H1 (cell line): ENCODE data around the gene KRTAP3-2. TPM values are rescaled to one million over a fixed set of nuclear protein-coding genes. Genes with fewer than 3 reads are reported as not detected.

Source experiments
- CTCF ChIA-PET: fragments of 300-600 bp; sonication (Branson Sonifier 250); formaldehyde crosslinking; loops from one replicate; lab custom pipeline; 2021; ENCODE audit not compliant: partially characterized antibody; lab: Charles Lee
- POLR2A ChIA-PET: fragments of 300-600 bp; sonication (Branson Sonifier 250); formaldehyde crosslinking; loops from one replicate; lab custom pipeline; 2021; ENCODE audit warnings: inconsistent platforms; ENCODE audit not compliant: partially characterized antibody; lab: Charles Lee
- DNase-seq, 2 experiments: peaks; one replicate each; pipeline versions ENCODE4 v3.0.0 to v3.0.0-alpha.2; 2010 to 2022; ENCODE audit warnings: low spot score in 2 of 2, low read depth in 1 of 2, mixed read lengths in 1 of 2
- FAIRE-seq: peaks from 2 replicates; lab custom pipeline; 2011; peaks lifted over from hg19 to GRCh38; lab: Jason Lieb, UNC
- H2AFZ ChIP-seq: 2 replicates; pipeline ENCODE4 v1.8.1; 2012; ENCODE audit warnings: low read length, inconsistent platforms
- H2AK5ac ChIP-seq: 2 replicates; pipeline ENCODE4 v1.6.1; 2013; ENCODE audit warnings: low read depth, low read length
- H2BK120ac ChIP-seq: replicated peaks from 2 replicates; pipeline ENCODE3; 2013; ENCODE audit warnings: low read depth, low read length, inconsistent platforms
- H2BK12ac ChIP-seq: 2 replicates; pipeline ENCODE4 v1.6.1; 2013; ENCODE audit warnings: low read depth, low read length
- H2BK15ac ChIP-seq: 2 replicates; pipeline ENCODE4 v1.6.1; 2013; ENCODE audit warnings: low read length
- H2BK20ac ChIP-seq: 2 replicates; pipeline ENCODE4 v1.6.1; 2013; ENCODE audit warnings: low read length
- H2BK5ac ChIP-seq: 2 replicates; pipeline ENCODE4 v1.6.1; 2013; ENCODE audit warnings: low read depth, low read length
- H3K14ac ChIP-seq: 2 replicates; pipeline ENCODE4 v1.6.1; 2013; ENCODE audit warnings: inconsistent platforms; ENCODE audit not compliant: insufficient read length
- H3K18ac ChIP-seq: 2 replicates; pipeline ENCODE4 v1.6.1; 2013; ENCODE audit warnings: low read length; ENCODE audit errors: extremely low read depth
- H3K23ac ChIP-seq: 2 replicates; pipeline ENCODE4 v1.6.1; 2013; ENCODE audit warnings: inconsistent platforms; ENCODE audit not compliant: insufficient read length
- H3K23me2 ChIP-seq: 2 replicates; pipeline ENCODE4 v1.6.1; 2013; ENCODE audit warnings: low read depth, low read length
- H3K27ac ChIP-seq: 2 replicates; pipeline ENCODE4 v1.6.1; 2011; ENCODE audit warnings: low read depth, low read length, inconsistent platforms
- H3K27me3 ChIP-seq, 4 experiments: replicated peaks in 1 of 4; 1 replicate in 1 of 4; 2 replicates in 3 of 4; pipeline versions ENCODE4 v1.6.1 to v1.8.1; 2011 to 2013; ENCODE audit warnings: low read length in 3 of 4, mild to moderate bottlenecking in 3 of 4, inconsistent platforms in 2 of 4, mixed read lengths in 2 of 4, moderate library complexity in 1 of 4; ENCODE audit not compliant: control insufficient read depth in 3 of 4, insufficient read depth in 3 of 4; ENCODE audit errors: extremely low read depth in 1 of 4
- H3K36me3 ChIP-seq, 4 experiments: 2 replicates each; pipeline versions ENCODE4 v1.6.1 to v1.8.1; 2011 to 2013; ENCODE audit warnings: mild to moderate bottlenecking in 4 of 4, low read length in 3 of 4, moderate library complexity in 2 of 4, control low read depth in 1 of 4, inconsistent platforms in 1 of 4; ENCODE audit not compliant: insufficient read depth in 4 of 4, control insufficient read depth in 2 of 4
- H3K4ac ChIP-seq: replicated peaks from 2 replicates; pipeline ENCODE3; 2013; ENCODE audit warnings: low read length, low read depth, mixed read lengths, inconsistent platforms; ENCODE audit not compliant: insufficient read length
- H3K4me1 ChIP-seq, 4 experiments: replicated peaks in 1 of 4; 1 replicate in 1 of 4; 2 replicates in 3 of 4; pipeline versions ENCODE4 v1.6.1 to v1.8.1; 2011 to 2013; ENCODE audit warnings: low read length in 3 of 4, inconsistent platforms in 2 of 4, mixed read lengths in 1 of 4; ENCODE audit not compliant: insufficient read depth in 4 of 4, control insufficient read depth in 3 of 4
- H3K4me2 ChIP-seq, 2 experiments: 2 replicates each; pipeline versions ENCODE4 v1.6.1 to v1.8.1; 2011 to 2013; ENCODE audit warnings: low read depth in 2 of 2, low read length in 2 of 2, control low read depth in 1 of 2, inconsistent platforms in 1 of 2, mild to moderate bottlenecking in 1 of 2; ENCODE audit not compliant: insufficient read depth in 1 of 2
- H3K4me3 ChIP-seq, 4 experiments: fragments of 200-600, 300-600 bp in 1 of 4; sonication (generic), shearing (Covaris generic), sonication (Bioruptor Twin) in 1 of 4; 2 replicates each; pipeline versions ENCODE4 v1.5.1 to v1.8.1; 2011 to 2016; ENCODE audit warnings: low read length in 4 of 4, low read depth in 3 of 4, control low read depth in 2 of 4, inconsistent platforms in 2 of 4, mild to moderate bottlenecking in 2 of 4, mixed read lengths in 1 of 4, moderate library complexity in 1 of 4; ENCODE audit not compliant: insufficient read depth in 2 of 4; ENCODE audit errors: extremely low read depth in 1 of 4
- H3K56ac ChIP-seq: replicated peaks from 2 replicates; pipeline ENCODE3; 2013; ENCODE audit warnings: low read depth, mild to moderate bottlenecking, mixed read lengths, low read length, inconsistent platforms; ENCODE audit not compliant: insufficient read length
- H3K79me1 ChIP-seq: 2 replicates; pipeline ENCODE4 v1.6.1; 2013; ENCODE audit warnings: low read depth, low read length, control low read depth
- H3K79me2 ChIP-seq, 2 experiments: 2 replicates each; pipeline versions ENCODE4 v1.6.1 to v1.8.1; 2012 to 2013; ENCODE audit warnings: low read length in 2 of 2, mild to moderate bottlenecking in 2 of 2, inconsistent platforms in 1 of 2; ENCODE audit not compliant: insufficient read depth in 2 of 2, control insufficient read depth in 1 of 2
- H3K9ac ChIP-seq, 4 experiments: replicated peaks in 1 of 4; 1 replicate in 1 of 4; 2 replicates in 3 of 4; pipeline versions ENCODE4 v1.6.1 to v1.8.1; 2011 to 2013; ENCODE audit warnings: low read depth in 3 of 4, low read length in 3 of 4, control low read depth in 2 of 4, mild to moderate bottlenecking in 2 of 4, moderate library complexity in 2 of 4, inconsistent platforms in 1 of 4; ENCODE audit errors: extremely low read depth in 1 of 4
- H3K9me3 ChIP-seq, 2 experiments: 2 replicates each; pipeline versions ENCODE4 v1.6.1 to v1.8.1; 2012 to 2013; ENCODE audit warnings: mild to moderate bottlenecking in 2 of 2, moderate library complexity in 2 of 2, control low read depth in 1 of 2, inconsistent platforms in 1 of 2, low read depth in 1 of 2, low read length in 1 of 2, mixed read lengths in 1 of 2; ENCODE audit not compliant: insufficient read depth in 2 of 2
- H4K20me1 ChIP-seq, 2 experiments: replicated peaks in 1 of 2; 2 replicates each; pipeline versions ENCODE3 to v1.8.1; 2011 to 2013; ENCODE audit warnings: inconsistent platforms in 2 of 2, low read length in 2 of 2, mild to moderate bottlenecking in 1 of 2; ENCODE audit not compliant: insufficient read depth in 2 of 2, control insufficient read depth in 1 of 2
- H4K5ac ChIP-seq: 2 replicates; pipeline ENCODE4 v1.6.1; 2013; ENCODE audit warnings: low read length, low read depth, mixed read lengths, inconsistent platforms; ENCODE audit not compliant: insufficient read length
- H4K8ac ChIP-seq: 2 replicates; pipeline ENCODE4 v1.8.0; 2013; ENCODE audit warnings: mild to moderate bottlenecking, moderate library complexity, low read length, inconsistent platforms; ENCODE audit not compliant: insufficient read depth; ENCODE audit errors: extremely low read depth
- H4K91ac ChIP-seq: replicated peaks from 2 replicates; pipeline ENCODE3; 2013; ENCODE audit warnings: low read length, mixed read lengths, inconsistent platforms; ENCODE audit not compliant: insufficient read length
- EGR1 ChIP-seq: IDR thresholded peaks from 2 replicates; pipeline ENCODE4 v1.6.1; 2011; ENCODE audit warnings: low read depth, low read length, borderline replicate concordance
- HDAC2 ChIP-seq, 2 experiments: fragments of 300-600 bp in 1 of 2; sonication (generic) in 1 of 2; IDR thresholded peaks; 2 replicates each; pipeline ENCODE4 v1.6.1; 2011 to 2012; ENCODE audit warnings: low read depth in 2 of 2, low read length in 2 of 2, mild to moderate bottlenecking in 2 of 2, moderate library complexity in 2 of 2, borderline replicate concordance in 1 of 2, inconsistent platforms in 1 of 2
- KDM1A ChIP-seq: fragments of 200-600, 300-600 bp; sonication (generic); IDR thresholded peaks from 2 replicates; pipeline ENCODE4 v1.7.1; 2016; ENCODE audit warnings: mild to moderate bottlenecking, low read length, borderline replicate concordance
- NANOG ChIP-seq: IDR thresholded peaks from 2 replicates; pipeline ENCODE4 v1.6.1; 2011; ENCODE audit warnings: low read length, low read depth, mild to moderate bottlenecking, inconsistent platforms; ENCODE audit not compliant: insufficient read depth, poor library complexity, severe bottlenecking
- POLR2A ChIP-seq, 2 experiments: IDR thresholded peaks; 1 replicate in 1 of 2; 2 replicates in 1 of 2; pipeline ENCODE4 v1.6.1; 2011; ENCODE audit warnings: low read depth in 2 of 2, low read length in 2 of 2, mild to moderate bottlenecking in 2 of 2; ENCODE audit errors: control extremely low read depth in 1 of 2
- SP1 ChIP-seq: IDR thresholded peaks from 2 replicates; pipeline ENCODE4 v1.6.1; 2011; ENCODE audit warnings: low read depth, low read length
- WGBS, 2 experiments: shearing (Covaris generic) in 1 of 2; methylation state at CpG; one replicate each; pipeline versions ENCODE4 v1.1.6 to v1.1.7; 2013 to 2015; ENCODE audit warnings: low lambda C conversion rate in 2 of 2, mixed read lengths in 2 of 2, inconsistent platforms in 1 of 2, low coverage in 1 of 2, missing lambda C conversion rate in 1 of 2; ENCODE audit not compliant: insufficient replicate concordance in 2 of 2, insufficient coverage in 1 of 2, insufficient read length in 1 of 2; ENCODE audit errors: extremely low coverage in 1 of 2, missing lambda C conversion rate in 1 of 2; 5-methylcytosine and 5-hydroxymethylcytosine counted together
- polyA plus RNA-seq, 7 experiments: library from polyadenylated mRNA; depleted of rRNA in 3 of 7; stranded (reverse) in 5 of 7; unstranded in 2 of 7; fragments of >200 nt in 5 of 7; fragments of 200-250 nt in 2 of 7; gene quantifications; 1 replicate in 5 of 7; 2 replicates in 1 of 7; 4 replicates in 1 of 7; pipeline versions ENCODE4 v1.2.1 to v1.2.3, GENCODE V29; 2011 to 2013; ENCODE audit warnings: missing spikeins in 2 of 7, mixed read lengths in 2 of 7
- total RNA-seq: library from RNA; stranded (reverse); fragmentation: NEBNext Ultra II Directional; extraction: Animal tissue kit (Norgen Biotek cat#: 25700); gene quantifications from 2 replicates; pipeline ENCODE4 v1.2.1, GENCODE V29; 2021

Gene KRTAP3-2
- total and polyA plus RNA-seq, 2 of the 8 experiments (the other 6 are each of a cell fraction or from before 2014, with no cell fraction given) = not detected

DNA sequence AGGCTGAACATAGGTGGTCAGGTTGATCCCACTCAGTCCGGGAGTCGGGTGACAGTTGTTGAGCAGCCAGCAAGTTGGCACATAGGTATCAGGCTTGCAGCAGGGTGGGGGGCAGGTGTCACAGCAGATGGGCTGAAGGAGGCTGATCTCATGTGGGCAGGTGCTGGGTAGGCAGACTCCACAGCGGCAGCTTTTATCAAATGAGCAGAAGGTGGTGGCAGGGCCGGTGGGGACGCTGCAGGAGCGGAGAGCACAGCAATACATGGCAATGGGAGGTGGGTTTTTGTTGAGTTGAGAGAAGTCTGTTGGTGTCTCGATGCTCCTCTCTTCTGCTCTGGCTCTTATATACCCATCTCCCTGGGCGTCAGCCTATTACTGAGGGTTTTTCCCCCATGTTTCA is 9.1 kb upstream of the KRTAP3-2 start, which contains the start of gene KRTAP3-1:
TSS of gene KRTAP3-1 (minus strand) at position 318 of the 400 bp plus-strand sequence. CDS start at position 264, 54 bp downstream.
- Histone ChIP-seq H2BK15ac (no peak within 1 kb of the TSS), H3K4ac (no peak within 1 kb of the TSS), H3K36me3 (no peaks in the 10 kb centered on the region), H3K9me3 (no peaks in the 10 kb centered on the region), H4K5ac (no peak within 1 kb of the TSS), H3K18ac (peak within 1 kb of the TSS; percentile 66; the same call in 1 of the 2 replicates), H3K23me2 (no peaks in the 10 kb centered on the region), H2BK5ac (no peak within 1 kb of the TSS), H3K79me1 (no peaks in the 10 kb centered on the region), H4K8ac (peak within 1 kb of the TSS; percentile 62), H3K23ac (no peak within 1 kb of the TSS), H4K91ac (no peak within 1 kb of the TSS), H2BK20ac (peak within 1 kb of the TSS; percentile 55; the same call in 1 of the 2 replicates), H3K27ac (no peak within 1 kb of the TSS), H4K20me1 (no peaks in the 10 kb centered on the region), H3K4me1 (peaks cover 0 to 10% (median 6%) of the 10 kb centered on the region in 4 experiments; a peak in 6 of 7 replicates), H2AFZ (no peak within 1 kb of the TSS), H2AK5ac (no peak within 1 kb of the TSS; the same call in 1 of the 2 replicates), H3K79me2 (no peaks in the 10 kb centered on the region), H2BK12ac (0 out of 2 replicates have a peak within 1 kb of the TSS, but pooled peaks have one; percentile 35), H3K9ac (no peak within 1 kb of the TSS), H3K14ac (no peak within 1 kb of the TSS), H3K4me2 (no peak within 1 kb of the TSS), H2BK120ac (no peak within 1 kb of the TSS), H3K27me3 (no peaks in the 10 kb centered on the region), H3K4me3 (no peak within 1 kb of the TSS), H3K56ac (no peak within 1 kb of the TSS)
- FAIRE-seq (no peak), DNase-seq (no peak)
- WGBS, 2 experiments = 85% methylated on average over 7 of the region's 8 CpGs; no CpG with 5 or more reads in 1 of the 2 experiments
- ChIA-PET CTCF (interaction anchor here (1.1 to 1.2 kb wide), 2 partner anchors 9 to 20 kb away, joined by 4 to 5 read pairs; no protein-coding TSS in a partner anchor), POLR2A (no interaction called here)
- no peak for TF ChIP-seq EGR1
- no peak for TF ChIP-seq NANOG
- TF ChIP-seq HDAC2 (IDR thresholded peaks at IDR 0.05; ENCODE audit: borderline replicate concordance in 1 of 2, low read depth in 2 of 2, low read length in 2 of 2) = no peak
- TF ChIP-seq SP1 = no peak
- TF ChIP-seq POLR2A (IDR thresholded peaks at IDR 0.05; ENCODE audit: control extremely low read depth in 1 of 2, low read depth in 2 of 2, low read length in 2 of 2) = no peak
- TF ChIP-seq KDM1A = no peak
